ENCODE results near the gene PRSS22.

DNA sequence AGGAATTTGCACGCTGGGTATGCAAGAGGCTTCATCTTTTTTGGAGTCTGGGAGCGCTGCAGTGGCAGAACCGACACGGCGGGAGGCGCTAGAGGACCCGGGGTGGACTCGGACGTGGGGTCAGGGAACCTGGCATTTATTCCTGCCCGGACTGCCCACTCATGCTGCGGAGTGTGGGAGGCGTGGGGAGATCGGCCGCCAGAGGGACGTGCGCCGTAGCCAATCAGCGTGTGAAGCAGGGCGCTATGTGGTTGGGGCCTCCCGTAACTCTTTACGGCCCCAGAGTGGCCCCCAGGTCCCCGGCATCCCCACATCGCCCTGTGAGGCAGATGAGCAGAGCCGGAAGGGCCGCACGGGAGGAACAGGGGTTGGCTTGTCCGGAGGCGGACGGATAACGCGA lies 36.3 kb upstream of the PRSS22 start:
- TF ChIP-seq POLR2AphosphoS5 (IDR thresholded peaks at IDR 0.05; ENCODE audit: low read depth, low read length) (no peak), TAF1 (IDR thresholded peaks at IDR 0.05; ENCODE audit: borderline replicate concordance, insufficient read depth, low read length) (no peak), SIN3A (IDR thresholded peaks at IDR 0.05; ENCODE audit: borderline replicate concordance, insufficient read depth, low read length) (no peak), FOXP2 (optimal IDR thresholded peaks at IDR 0.05; ENCODE audit: borderline replicate concordance, extremely low read depth, extremely low read length, insufficient read depth) (no peak)
- TF ChIP-seq, protein P1, sequence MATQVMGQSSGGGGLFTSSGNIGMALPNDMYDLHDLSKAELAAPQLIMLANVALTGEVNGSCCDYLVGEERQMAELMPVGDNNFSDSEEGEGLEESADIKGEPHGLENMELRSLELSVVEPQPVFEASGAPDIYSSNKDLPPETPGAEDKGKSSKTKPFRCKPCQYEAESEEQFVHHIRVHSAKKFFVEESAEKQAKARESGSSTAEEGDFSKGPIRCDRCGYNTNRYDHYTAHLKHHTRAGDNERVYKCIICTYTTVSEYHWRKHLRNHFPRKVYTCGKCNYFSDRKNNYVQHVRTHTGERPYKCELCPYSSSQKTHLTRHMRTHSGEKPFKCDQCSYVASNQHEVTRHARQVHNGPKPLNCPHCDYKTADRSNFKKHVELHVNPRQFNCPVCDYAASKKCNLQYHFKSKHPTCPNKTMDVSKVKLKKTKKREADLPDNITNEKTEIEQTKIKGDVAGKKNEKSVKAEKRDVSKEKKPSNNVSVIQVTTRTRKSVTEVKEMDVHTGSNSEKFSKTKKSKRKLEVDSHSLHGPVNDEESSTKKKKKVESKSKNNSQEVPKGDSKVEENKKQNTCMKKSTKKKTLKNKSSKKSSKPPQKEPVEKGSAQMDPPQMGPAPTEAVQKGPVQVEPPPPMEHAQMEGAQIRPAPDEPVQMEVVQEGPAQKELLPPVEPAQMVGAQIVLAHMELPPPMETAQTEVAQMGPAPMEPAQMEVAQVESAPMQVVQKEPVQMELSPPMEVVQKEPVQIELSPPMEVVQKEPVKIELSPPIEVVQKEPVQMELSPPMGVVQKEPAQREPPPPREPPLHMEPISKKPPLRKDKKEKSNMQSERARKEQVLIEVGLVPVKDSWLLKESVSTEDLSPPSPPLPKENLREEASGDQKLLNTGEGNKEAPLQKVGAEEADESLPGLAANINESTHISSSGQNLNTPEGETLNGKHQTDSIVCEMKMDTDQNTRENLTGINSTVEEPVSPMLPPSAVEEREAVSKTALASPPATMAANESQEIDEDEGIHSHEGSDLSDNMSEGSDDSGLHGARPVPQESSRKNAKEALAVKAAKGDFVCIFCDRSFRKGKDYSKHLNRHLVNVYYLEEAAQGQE (IDR thresholded peaks at IDR 0.05; ENCODE audit: insufficient read depth in 1 of 2, low read depth in 2 of 2, low read length in 2 of 2), result no peak
